Muscle of back (tissue), 13 donors: ENCODE measurements around the gene NUDT10. TPM values are rescaled to one million over a fixed set of nuclear protein-coding genes. Genes with fewer than 3 reads are reported as not detected.

Source experiments
- DNase-seq, 3 donors: peaks; one replicate each; pipeline versions ENCODE4 v3.0.0 to v3.0.0-alpha.2; 2013
- long read RNA-seq, 9 donors: transcript quantifications; one replicate each; lab custom pipeline, GENCODE V29; 2026
- polyA plus RNA-seq, 10 donors: library from polyadenylated mRNA; unstranded; fragments of 120-200 nt; gene quantifications; one replicate each; pipeline ENCODE4 v1.2.1, GENCODE V29; 2013; ENCODE audit not compliant: insufficient read length in 10 of 10

NUDT10 gene
- polyA plus RNA-seq, result 1 to 10 TPM in 9 of 10 donors, under 1 TPM in 1; 0.86 to 2.8 (median 1.8) TPM
- long read RNA-seq, donor 1, partial matches to known transcripts, result 0 of 1 reads
- long read RNA-seq, donor 1, other reads (novel, unspliced or antisense), result 0 of 1 reads
- long read RNA-seq, donor 2, result 0 reads
- long read RNA-seq, donor 3, result 0 reads
- long read RNA-seq, donor 4, result 0 reads
- long read RNA-seq, donor 5, result 0 reads
- long read RNA-seq, donor 6, partial matches to known transcripts, result 0 of 2 reads
- long read RNA-seq, donor 6, other reads (novel, unspliced or antisense), result 0 of 2 reads
- long read RNA-seq, donor 7, result 0 reads
- long read RNA-seq, donor 8, partial matches to known transcripts, result 0 of 1 reads
- long read RNA-seq, donor 8, other reads (novel, unspliced or antisense), result 0 of 1 reads
- long read RNA-seq, donor 9, result 0 reads

GRCh38 chrX:51332188-51332942 is at the start of gene NUDT10:
Gene NUDT10 (plus strand): TSS chrX:51332822. CDS start chrX:51332966, 144 bp downstream.
- DNase-seq, result peak; percentile 33 to 80 (median 37)

DNA sequence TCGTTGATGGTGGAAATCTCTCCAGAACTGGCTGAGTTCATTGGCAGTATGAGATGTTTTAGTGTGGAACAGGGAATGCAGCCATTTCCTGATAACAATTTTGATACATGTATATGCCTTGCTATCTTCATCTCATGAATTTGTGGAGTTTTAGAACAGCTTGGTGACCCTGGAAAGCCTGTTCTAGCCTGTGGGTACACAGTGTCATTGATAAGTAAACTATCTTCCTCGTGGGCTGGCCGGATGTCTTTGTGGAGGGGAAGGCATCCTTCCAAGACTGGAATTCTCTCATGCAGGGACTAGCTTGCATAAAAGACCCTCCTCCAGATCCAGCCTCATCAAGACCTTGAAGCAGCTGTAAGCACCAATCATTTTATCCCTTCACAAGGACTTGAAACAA is 40.2 kb upstream of the NUDT10 start:
- peak in 2 of 3 donors; percentile 3 to 11 for DNase-seq

DNA sequence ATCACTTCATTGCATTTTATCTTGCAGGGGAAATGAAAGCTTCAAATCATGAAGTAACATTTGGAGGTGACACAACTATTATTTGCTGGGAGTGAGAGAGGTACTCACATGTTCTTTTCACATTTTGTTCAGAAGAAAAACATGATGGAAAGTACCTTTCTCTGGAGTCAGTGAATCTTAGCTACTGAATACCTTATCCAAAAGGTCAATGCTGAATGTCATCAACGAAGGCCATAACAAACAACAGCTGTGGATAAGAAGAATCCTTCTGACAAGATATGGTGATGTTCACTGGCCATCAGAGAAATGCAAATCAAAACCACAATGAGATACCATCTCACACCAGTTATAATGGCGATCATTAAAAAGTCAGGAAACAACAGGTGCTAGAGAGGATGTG is 36.5 kb upstream of the NUDT10 start:
- DNase-seq, result no peak

DNA sequence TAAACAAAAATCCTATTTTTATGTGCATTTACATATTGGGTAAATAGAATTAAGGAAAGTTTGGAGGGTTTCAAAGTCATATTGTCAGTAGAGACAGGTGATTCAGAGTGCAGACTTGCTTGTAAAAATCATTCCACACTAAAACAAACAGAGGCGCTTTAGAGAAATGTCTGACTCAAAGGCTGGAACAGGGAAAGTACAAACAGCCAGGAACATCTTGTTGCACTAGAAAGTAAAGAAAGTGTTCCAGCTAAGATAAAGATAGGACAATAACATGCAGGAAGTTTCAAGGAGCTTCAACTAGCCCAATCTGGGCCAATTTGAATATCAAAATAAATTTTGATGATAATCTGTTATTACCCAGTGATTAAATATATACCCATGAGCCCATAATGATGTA is 16.4 kb upstream of the NUDT10 start:
- DNase-seq, result no peak

- peak in 1 of 3 donors; percentile 12 for DNase-seq
These were observed 542 bp downstream of the NUDT10 start for GRCh38 chrX:51332943-51333785.

GRCh38 chrX:51334276-51334675 is 1.7 kb downstream of the NUDT10 start:
- no peak for DNase-seq

DNA sequence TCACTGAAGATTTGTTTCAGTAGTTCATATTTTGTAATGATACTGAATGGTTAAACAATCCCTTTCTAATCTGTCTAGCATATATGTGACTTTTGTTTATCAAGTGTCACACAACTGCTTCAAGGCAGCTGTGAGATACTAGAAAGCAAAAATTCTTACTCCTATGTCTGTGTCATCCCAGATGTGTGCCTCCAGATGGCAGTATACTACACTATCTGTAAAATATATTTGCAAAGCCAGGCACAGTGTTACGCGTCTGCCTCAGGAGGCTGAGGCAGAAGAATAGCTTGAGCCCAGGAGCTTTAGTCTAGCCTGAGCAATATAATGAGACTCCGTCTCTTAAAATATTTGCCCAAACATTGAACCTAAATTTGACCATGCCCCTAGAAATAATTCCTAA is 4.0 kb downstream of the NUDT10 start:
- DNase-seq, result peak; percentile 10 to 51 (median 28)

DNA sequence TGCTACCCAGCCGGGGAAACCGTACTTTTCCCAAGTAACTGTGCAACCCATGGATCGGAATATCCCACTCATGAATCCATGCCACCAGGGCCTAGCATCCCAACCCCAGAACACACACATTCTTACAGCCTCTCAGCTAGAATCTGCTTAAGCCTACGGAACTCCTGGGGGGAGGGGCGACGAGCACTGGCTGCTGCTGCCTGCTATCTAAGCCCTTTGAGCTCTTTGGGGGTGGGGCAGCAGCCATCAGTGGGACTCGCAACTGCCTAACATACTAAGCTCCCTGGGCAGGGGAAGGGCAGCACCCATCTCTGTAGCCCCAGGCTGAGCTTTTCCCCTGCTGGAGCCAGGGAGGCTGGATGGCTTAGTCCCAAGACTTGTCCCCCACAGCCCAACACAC is 28.6 kb downstream of the NUDT10 start:
- no peak for DNase-seq

GRCh38 chrX:51376672-51377071 is 44.0 kb downstream of the NUDT10 start:
- DNase-seq, result no peak

Other genes starting within 250 kb of the NUDT10 start
- gene NUDT11, start 163.8 kb downstream of the NUDT10 start, polyA plus RNA-seq, result 10 to 100 TPM in 1 of 10 donors, 1 to 10 TPM in 9; 3.3 to 11.1 (median 6.5) TPM